Endothelial cell of umbilical vein (primary cell): ENCODE measurements around the gene UBAP1. TPM values are rescaled to one million over a fixed set of nuclear protein-coding genes. Genes with fewer than 3 reads are reported as not detected.
"Not testable (repeated sequence)": the region's sequence is repeated elsewhere in the genome, so short reads cannot be mapped to it uniquely, and the experiment has no call there.

Source experiments
- BruUV-seq: library from RNA; stranded (reverse); fragments of 400-500 nt; replicated peaks from 2 replicates; lab custom pipeline; 2021; lab: Mats Ljungman, UMichigan
- CTCF ChIA-PET: fragments of 300-600, 350-600 bp; sonication (Branson Sonifier 250); formaldehyde crosslinking; loops from one replicate; lab custom pipeline; 2021; ENCODE audit warnings: antibody characterized with exemption, inconsistent platforms; lab: Charles Lee
- POLR2A ChIA-PET: fragments of 300-600, 350-600 bp; sonication (Branson Sonifier 250); formaldehyde crosslinking; loops from one replicate; lab custom pipeline; 2021; ENCODE audit warnings: antibody characterized with exemption, inconsistent platforms; lab: Charles Lee
- DNase-seq: peaks from one replicate; pipeline ENCODE4 v3.0.0-alpha.2; 2011; ENCODE audit warnings: low read depth, low spot score
- FAIRE-seq: peaks from 2 replicates; lab custom pipeline; 2011; peaks lifted over from hg19 to GRCh38; lab: Jason Lieb, UNC
- H2AFZ ChIP-seq: 2 replicates; pipeline ENCODE4 v1.6.0; 2012; ENCODE audit warnings: low read depth, low read length, control low read depth, inconsistent platforms
- H3K27ac ChIP-seq: 2 replicates; pipeline ENCODE4 v1.5.1; 2011; ENCODE audit warnings: low read depth, mild to moderate bottlenecking, control low read depth, low read length, moderate library complexity; ENCODE audit not compliant: insufficient read depth
- H3K27me3 ChIP-seq, 2 experiments: 2 replicates each; pipeline versions ENCODE4 v1.6.0 to v1.6.1; 2011; ENCODE audit warnings: low read length in 2 of 2, mixed read lengths in 1 of 2; ENCODE audit not compliant: control insufficient read depth in 2 of 2, insufficient read depth in 2 of 2
- H3K36me3 ChIP-seq, 2 experiments: 2 replicates in 1 of 2; 3 replicates in 1 of 2; pipeline ENCODE4 v1.5.1; 2011; ENCODE audit warnings: low read length in 2 of 2, mild to moderate bottlenecking in 1 of 2, moderate library complexity in 1 of 2; ENCODE audit not compliant: control insufficient read depth in 2 of 2, insufficient read depth in 2 of 2; ENCODE audit errors: extremely low read depth in 1 of 2
- H3K4me1 ChIP-seq: 3 replicates; pipeline ENCODE4 v1.5.1; 2011; ENCODE audit warnings: mild to moderate bottlenecking, low read length; ENCODE audit not compliant: control insufficient read depth, insufficient read depth; ENCODE audit errors: extremely low read depth
- H3K4me2 ChIP-seq: 2 replicates; pipeline ENCODE4 v1.6.1; 2011; ENCODE audit warnings: low read length, control low read depth, mixed read lengths; ENCODE audit not compliant: insufficient read depth
- H3K4me3 ChIP-seq, 3 experiments: fragments of 200-600 bp in 1 of 3; sonication (generic), shearing (Covaris generic) in 1 of 3; replicated peaks in 1 of 3; 2 replicates each; pipeline ENCODE4 v1.5.1; 2011 to 2016; ENCODE audit warnings: control low read depth in 3 of 3, low read length in 3 of 3, mild to moderate bottlenecking in 2 of 3, inconsistent platforms in 1 of 3, low read depth in 1 of 3, moderate library complexity in 1 of 3; ENCODE audit not compliant: insufficient read depth in 1 of 3
- H3K79me2 ChIP-seq: 2 replicates; pipeline ENCODE4 v1.6.0; 2012; ENCODE audit warnings: low read length, inconsistent platforms; ENCODE audit not compliant: control insufficient read depth, insufficient read depth
- H3K9ac ChIP-seq: replicated peaks from 2 replicates; pipeline ENCODE3; 2011; ENCODE audit warnings: low read length, control low read depth; ENCODE audit not compliant: insufficient read depth; ENCODE audit errors: extremely low read depth
- H3K9me1 ChIP-seq: replicated peaks from 3 replicates; pipeline ENCODE4 v1.6.0; 2011; ENCODE audit warnings: mild to moderate bottlenecking, low read length; ENCODE audit not compliant: control insufficient read depth, insufficient read depth; ENCODE audit errors: extremely low read depth
- H3K9me3 ChIP-seq: replicated peaks from 2 replicates; pipeline ENCODE4 v1.5.1; 2012; ENCODE audit warnings: low read length, inconsistent platforms; ENCODE audit not compliant: control insufficient read depth, insufficient read depth
- H4K20me1 ChIP-seq: replicated peaks from 2 replicates; pipeline ENCODE3; 2011; ENCODE audit warnings: mild to moderate bottlenecking, low read length; ENCODE audit not compliant: control insufficient read depth, insufficient read depth; ENCODE audit errors: extremely low read depth
- POLR2A ChIP-seq: IDR thresholded peaks from 2 replicates; pipeline ENCODE4 v1.6.1; 2012; ENCODE audit warnings: low read depth, mild to moderate bottlenecking, control low read depth, low read length
- dilution Hi-C: fragments of 300-500 bp; cut with MboI; formaldehyde crosslinking; loops from one replicate; pipeline ENCODE4 v1.15.0; 2019; ENCODE audit warnings: low sequenced_read_pairs; ENCODE audit not compliant: extremely low pct_ligation_motif_present
- intact Hi-C: fragments of 100-400 bp; cut with micrococcal nuclease; formaldehyde crosslinking; loops from one replicate; pipeline ENCODE4 v1.10.0; 2022
- polyA plus RNA-seq, 4 experiments: library from polyadenylated mRNA; depleted of rRNA in 3 of 4; stranded (reverse) in 3 of 4; unstranded in 1 of 4; fragments of >200 nt; gene quantifications; 2 replicates each; pipeline versions ENCODE4 v1.2.1 to v1.2.3, GENCODE V29; 2011 to 2012; ENCODE audit warnings: missing spikeins in 1 of 4
- small RNA-seq: library from RNA; depleted of rRNA; stranded (forward); fragments of <200 nt; gene quantifications from one replicate; pipeline ENCODE3, GENCODE V24; 2012; ENCODE audit warnings: low replicate concordance, low read depth; ENCODE audit not compliant: insufficient read depth, insufficient read length
- total RNA-seq: library from RNA; stranded (reverse); gene quantifications from 2 replicates; pipeline ENCODE4 v1.2.3, GENCODE V29; 2021

Gene UBAP1
- total and polyA plus RNA-seq, 2 donors (not counting 3 experiments of a cell fraction or from before 2014, with no cell fraction given) = 38.8 TPM

DNA sequence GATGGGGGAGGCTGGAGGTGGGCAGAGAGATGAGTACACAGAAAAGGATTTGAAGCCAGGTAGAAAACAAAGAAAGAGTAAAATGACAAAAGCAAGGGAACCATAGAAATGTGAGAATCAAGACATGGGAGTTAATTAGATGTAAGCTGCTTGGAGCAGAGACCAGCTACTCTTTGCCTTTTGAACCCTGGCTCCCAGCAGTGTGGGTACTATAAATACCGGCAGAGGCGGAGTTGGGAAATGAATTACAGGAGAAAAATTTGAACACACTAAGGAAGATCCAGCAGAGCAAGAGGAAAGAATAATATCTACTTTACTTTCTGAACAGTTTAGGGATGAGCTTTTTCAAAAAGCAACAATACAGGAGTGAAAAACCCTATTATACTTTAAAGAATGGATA lies 113.7 kb downstream of the UBAP1 start:
- H3K4me2 ChIP-seq = no peak overlapping the region
- no peak for TF ChIP-seq POLR2A
- H3K9me1 ChIP-seq = no peaks in the 10 kb centered on the region
- no peaks in the 10 kb centered on the region for H3K79me2 ChIP-seq
- H3K4me3 ChIP-seq = no peak overlapping the region
- H3K36me3 ChIP-seq = no peaks in the 10 kb centered on the region
- ChIA-PET POLR2A (no interaction called here), CTCF (no interaction called here)
- no peaks in the 10 kb centered on the region for H4K20me1 ChIP-seq
- no peak for FAIRE-seq
- DNase-seq = no peak
- intact Hi-C loops = no loop called here
- H3K27ac ChIP-seq = no peak overlapping the region
- no peaks in the 10 kb centered on the region for H3K9me3 ChIP-seq
- H3K4me1 ChIP-seq = peaks cover 7% of the 10 kb centered on the region
- no peak overlapping the region for H3K9ac ChIP-seq
- no TSS peak for BruUV-seq
- dilution Hi-C loops = no loop called here
- no peak overlapping the region for H2AFZ ChIP-seq
- H3K27me3 ChIP-seq = no peaks in the 10 kb centered on the region

DNA sequence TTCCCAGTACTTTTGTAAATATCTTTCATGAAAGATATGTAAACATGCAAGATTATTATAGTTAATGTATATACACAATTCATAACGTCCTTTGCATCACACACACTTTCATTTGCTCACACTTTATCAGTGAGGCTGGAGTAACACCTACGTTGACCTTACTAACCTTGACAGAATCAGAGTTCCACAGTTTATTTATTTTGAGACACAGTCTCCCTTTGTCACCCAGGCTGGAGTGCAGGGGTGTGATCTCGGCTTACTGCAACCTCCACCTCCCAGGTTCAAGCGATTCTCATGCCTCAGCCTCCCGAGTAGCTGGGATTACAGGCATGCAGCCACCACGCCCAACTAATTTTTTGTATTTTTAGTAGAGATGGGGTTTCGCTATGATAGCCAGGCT lies 122.2 kb downstream of the UBAP1 start:
- H3K27me3 ChIP-seq, H3K9me1 ChIP-seq, H2AFZ ChIP-seq, H3K9ac ChIP-seq, H3K36me3 ChIP-seq, BruUV-seq, POLR2A ChIA-PET, H3K4me1 ChIP-seq, H4K20me1 ChIP-seq, H3K4me3 ChIP-seq, H3K9me3 ChIP-seq, H3K4me2 ChIP-seq, DNase-seq, H3K27ac ChIP-seq, H3K79me2 ChIP-seq, FAIRE-seq, intact Hi-C loops, dilution Hi-C loops: not testable (repeated sequence)
- CTCF ChIA-PET = interaction anchor here (1.7 kb wide), 1 partner anchor 9 kb away, joined by 5 read pairs; no protein-coding TSS in a partner anchor

Small RNA genes within 50 kb of the gene (small RNA-seq; reads per million reads assigned to genes)
- not detected for gene AL353662.3
- not detected for gene RNA5SP282
- not detected for gene RNU2-50P

Other genes with a start within 250 kb of the UBAP1 start
- 54.1 and 55.8 TPM in 2 replicates for gene UBAP2, start 130.2 kb upstream of the UBAP1 start, total RNA-seq
- gene UBAP2, start 130.2 kb upstream of the UBAP1 start, polyA plus RNA-seq = 43.2 and 43.3 TPM in 2 replicates
- 28.2 and 28.4 TPM in 2 replicates for gene DCAF12, start 52.3 kb upstream of the UBAP1 start, total RNA-seq
- gene DCAF12, start 52.3 kb upstream of the UBAP1 start, polyA plus RNA-seq = 26.0 and 26.2 TPM in 2 replicates
- gene KIF24, start 150.2 kb downstream of the UBAP1 start, total RNA-seq = 4.5 and 4.8 TPM in 2 replicates
- 2.1 and 2.2 TPM in 2 replicates for gene KIF24, start 150.2 kb downstream of the UBAP1 start, polyA plus RNA-seq
- 25.1 and 25.2 TPM in 2 replicates for gene NUDT2, start 150.5 kb downstream of the UBAP1 start, total RNA-seq
- 38.1 and 45.2 TPM in 2 replicates for gene NUDT2, start 150.5 kb downstream of the UBAP1 start, polyA plus RNA-seq
- 6.3 and 7.0 TPM in 2 replicates for gene MYORG, start 197.9 kb downstream of the UBAP1 start, total RNA-seq
- 2.8 TPM in 2 replicates for gene MYORG, start 197.9 kb downstream of the UBAP1 start, polyA plus RNA-seq